Measurements from ENCODE around the gene CD24. TPM values are rescaled to one million over a fixed set of nuclear protein-coding genes. Genes with fewer than 3 reads are reported as not detected.
A peak's percentile ranks its signal among the peaks of the same experiment; 100 is the strongest.

The CD24 gene
- total RNA-seq, 2 experiments from 2014 or later: 0.23 TPM; not detected in 1

- ATAC-seq (no peak), DNase-seq (no peak)
- Mint-ChIP-seq H3K4me3 (no peak overlapping the region), H3K9me3 (ENCODE audit: low read depth) (no peaks in the 10 kb centered on the region), H3K27me3 (peaks cover 31% of the 10 kb centered on the region), H3K27ac (no peak overlapping the region), H3K36me3 (no peaks in the 10 kb centered on the region), H3K4me1 (no peaks in the 10 kb centered on the region)
- CTCF ChIA-PET: no interaction called here
Observed at GRCh38 chr6:106964099-106964498, 10.4 kb downstream of the CD24 start.

DNA sequence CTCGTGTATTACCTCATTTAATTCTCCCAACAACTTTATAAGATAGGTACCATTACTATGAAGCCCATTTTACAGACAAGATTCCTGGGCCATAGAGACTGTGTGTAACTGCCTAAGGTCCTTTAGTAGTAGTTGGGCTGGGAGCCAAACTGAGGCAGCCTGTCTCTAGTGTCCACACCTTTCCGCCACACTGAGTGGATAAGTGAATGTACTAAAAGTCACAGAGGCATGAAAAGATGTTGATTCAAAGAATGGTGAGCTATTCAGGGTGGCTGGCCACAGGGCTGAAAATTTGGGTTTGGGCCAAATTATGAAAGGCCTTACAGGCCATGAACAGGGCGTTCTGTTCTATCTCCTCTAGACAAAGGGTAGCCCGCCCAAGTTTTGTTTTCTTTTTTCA is 11.0 kb downstream of the CD24 start:
- H3K27me3 Mint-ChIP-seq: peaks cover 28% of the 10 kb centered on the region
- ATAC-seq (no peak), DNase-seq (no peak)
- H3K27ac Mint-ChIP-seq: no peak overlapping the region
- CTCF ChIA-PET: no interaction called here
- no peak overlapping the region for H3K4me3 Mint-ChIP-seq
- H3K4me1 Mint-ChIP-seq: no peaks in the 10 kb centered on the region
- H3K36me3 Mint-ChIP-seq: no peaks in the 10 kb centered on the region
- H3K9me3 Mint-ChIP-seq (ENCODE audit: low read depth): no peaks in the 10 kb centered on the region

- H3K4me3 Mint-ChIP-seq: no peak overlapping the region
- no peaks in the 10 kb centered on the region for H3K9me3 Mint-ChIP-seq (ENCODE audit: low read depth)
- no peaks in the 10 kb centered on the region for H3K4me1 Mint-ChIP-seq
- no peak overlapping the region for H3K27ac Mint-ChIP-seq
- DNase-seq (no peak), ATAC-seq (no peak)
- no peaks in the 10 kb centered on the region for H3K36me3 Mint-ChIP-seq
- CTCF ChIA-PET: interaction anchor here (0.7 kb wide), 1 partner anchor 48 kb away, joined by 3 read pairs; no protein-coding TSS in a partner anchor
- peaks cover 29% of the 10 kb centered on the region for H3K27me3 Mint-ChIP-seq
Observed at GRCh38 chr6:106961801-106962200, 12.7 kb downstream of the CD24 start.

GRCh38 chr6:106961136-106961535 is 13.4 kb downstream of the CD24 start:
- ATAC-seq (no peak), DNase-seq (no peak)
- no peaks in the 10 kb centered on the region for H3K36me3 Mint-ChIP-seq
- H3K27me3 Mint-ChIP-seq: peaks cover 25% of the 10 kb centered on the region
- CTCF ChIA-PET: no interaction called here
- no peak overlapping the region for H3K27ac Mint-ChIP-seq
- no peak overlapping the region for H3K4me3 Mint-ChIP-seq
- no peaks in the 10 kb centered on the region for H3K9me3 Mint-ChIP-seq (ENCODE audit: low read depth)
- H3K4me1 Mint-ChIP-seq: no peaks in the 10 kb centered on the region

DNA sequence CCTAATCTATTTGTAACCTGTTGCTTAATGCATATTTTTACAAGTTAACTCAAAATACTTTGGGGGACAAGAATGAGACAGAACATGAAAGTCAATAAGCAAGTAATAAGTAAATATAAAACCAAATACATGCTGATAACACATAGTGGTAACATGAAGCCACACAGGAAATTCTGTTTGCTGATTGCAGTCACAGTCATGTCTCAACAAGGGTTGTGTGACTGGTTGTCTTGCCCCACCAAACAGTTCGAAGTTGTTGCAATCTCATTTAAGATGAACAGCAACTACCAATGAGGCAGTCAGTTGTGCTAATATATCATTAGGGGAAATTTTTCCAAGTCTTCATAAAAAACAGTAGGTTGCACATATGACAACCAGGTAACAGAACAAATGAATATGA is 14.5 kb downstream of the CD24 start:
- Mint-ChIP-seq H3K27ac (no peak overlapping the region), H3K9me3 (ENCODE audit: low read depth) (no peaks in the 10 kb centered on the region), H3K27me3 (peaks cover 24% of the 10 kb centered on the region), H3K4me3 (no peak overlapping the region), H3K36me3 (no peaks in the 10 kb centered on the region), H3K4me1 (no peaks in the 10 kb centered on the region)
- CTCF ChIA-PET: no interaction called here
- DNase-seq: no peak
- ATAC-seq: no peak

DNA sequence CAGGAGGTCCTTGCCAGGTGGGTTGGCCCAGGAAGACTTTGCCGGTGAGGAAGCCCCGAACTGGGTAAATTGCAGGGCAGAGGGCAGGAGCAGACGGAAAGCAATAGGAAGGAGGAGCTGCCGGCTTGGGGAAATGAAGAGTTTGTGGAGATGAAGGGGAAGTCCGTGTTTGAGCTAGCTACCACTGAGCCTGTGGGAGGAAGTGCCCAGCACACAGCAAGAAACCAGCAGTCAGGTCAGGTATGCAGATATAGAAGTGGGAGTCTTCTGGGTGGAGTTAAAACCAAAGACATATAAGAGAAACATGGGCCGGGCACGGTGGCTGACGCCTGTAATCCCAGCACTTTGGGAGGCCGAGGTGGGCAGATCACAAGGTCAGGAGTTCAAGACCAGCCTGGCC is 34.7 kb downstream of the CD24 start:
- no peak for DNase-seq
- Mint-ChIP-seq H3K4me3 (no peak overlapping the region), H3K27me3 (peaks cover 45% of the 10 kb centered on the region), H3K4me1 (peaks cover 3% of the 10 kb centered on the region), H3K9me3 (ENCODE audit: low read depth) (no peaks in the 10 kb centered on the region), H3K27ac (no peak overlapping the region), H3K36me3 (no peaks in the 10 kb centered on the region)
- CTCF ChIA-PET: no interaction called here
- no peak for ATAC-seq

- Mint-ChIP-seq H3K27me3 (peaks cover 45% of the 10 kb centered on the region), H3K27ac (no peak overlapping the region), H3K4me1 (peaks cover 3% of the 10 kb centered on the region), H3K4me3 (no peak overlapping the region), H3K9me3 (ENCODE audit: low read depth) (no peaks in the 10 kb centered on the region), H3K36me3 (no peaks in the 10 kb centered on the region)
- ATAC-seq (no peak), DNase-seq (no peak)
- CTCF ChIA-PET: no interaction called here
Observed at GRCh38 chr6:106939208-106939607, 35.3 kb downstream of the CD24 start.

DNA sequence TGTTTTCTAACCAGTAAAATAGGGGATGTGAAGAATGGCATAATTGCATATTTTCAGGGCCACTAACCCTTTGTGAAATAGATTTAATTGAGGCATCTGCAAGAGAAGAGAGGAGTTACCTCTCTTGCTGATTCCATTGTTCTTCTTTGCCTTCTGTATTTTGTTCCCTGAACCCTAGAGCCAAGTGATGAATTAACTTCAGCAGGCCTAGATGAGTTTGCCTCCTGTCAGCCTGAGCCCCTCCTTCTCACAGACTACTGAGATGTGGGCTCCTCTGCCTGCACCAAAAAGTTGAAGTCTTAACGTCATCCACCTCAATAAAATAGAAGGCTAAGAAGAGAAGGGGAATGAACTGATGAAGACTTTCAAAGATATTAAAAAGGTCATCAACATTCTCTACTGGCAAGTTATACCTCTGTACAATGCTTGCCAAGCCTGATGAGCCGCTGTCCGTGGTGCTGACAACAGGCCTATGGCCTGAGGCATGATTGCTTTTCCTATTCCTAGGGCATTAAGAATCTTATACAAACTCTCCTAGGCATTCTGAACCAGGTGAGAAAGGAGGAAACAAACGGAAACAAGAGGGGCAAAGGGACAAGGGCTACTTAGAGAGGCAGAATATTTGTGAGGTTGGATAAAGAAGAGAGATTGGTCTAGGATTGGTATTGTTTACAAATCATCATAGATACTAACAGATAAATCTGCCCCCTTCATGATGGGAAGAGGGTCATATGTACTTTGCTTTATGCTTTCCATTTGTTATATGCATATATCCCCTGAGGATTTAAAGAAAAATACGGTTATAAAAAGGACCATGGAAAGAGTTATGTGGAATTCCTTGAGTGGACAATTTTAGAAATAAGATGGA is 46.8 kb downstream of the CD24 start:
- H3K36me3 Mint-ChIP-seq: no peaks in the 10 kb centered on the region
- H3K4me1 Mint-ChIP-seq: no peaks in the 10 kb centered on the region
- CTCF ChIA-PET: no interaction called here
- ATAC-seq (no peak), DNase-seq (peak; percentile 59)
- no peaks in the 10 kb centered on the region for H3K9me3 Mint-ChIP-seq (ENCODE audit: low read depth)
- H3K4me3 Mint-ChIP-seq: no peak overlapping the region
- no peak overlapping the region for H3K27ac Mint-ChIP-seq
- H3K27me3 Mint-ChIP-seq: peaks cover 41% of the 10 kb centered on the region

- Mint-ChIP-seq H3K4me3 (no peak overlapping the region), H3K9me3 (ENCODE audit: low read depth) (no peaks in the 10 kb centered on the region), H3K4me1 (no peaks in the 10 kb centered on the region), H3K27me3 (peaks cover 33% of the 10 kb centered on the region), H3K27ac (no peak overlapping the region), H3K36me3 (no peaks in the 10 kb centered on the region)
- no peak for ATAC-seq
- CTCF ChIA-PET: no interaction called here
- DNase-seq: no peak
Observed at GRCh38 chr6:106925948-106926347, 48.6 kb downstream of the CD24 start.

- ATAC-seq (no peak), DNase-seq (no peak)
- no peak overlapping the region for H3K27ac Mint-ChIP-seq
- no peaks in the 10 kb centered on the region for H3K4me1 Mint-ChIP-seq
- H3K4me3 Mint-ChIP-seq: no peak overlapping the region
- no peaks in the 10 kb centered on the region for H3K36me3 Mint-ChIP-seq
- CTCF ChIA-PET: no interaction called here
- H3K27me3 Mint-ChIP-seq: peaks cover 30% of the 10 kb centered on the region
- H3K9me3 Mint-ChIP-seq (ENCODE audit: low read depth): no peaks in the 10 kb centered on the region
Observed at GRCh38 chr6:106924694-106925523, 49.6 kb downstream of the CD24 start.

GRCh38 chr6:106922626-106923025 is 51.9 kb downstream of the CD24 start:
- no peaks in the 10 kb centered on the region for H3K36me3 Mint-ChIP-seq
- no peak overlapping the region for H3K4me3 Mint-ChIP-seq
- ATAC-seq (no peak), DNase-seq (no peak)
- H3K27ac Mint-ChIP-seq: no peak overlapping the region
- CTCF ChIA-PET: no interaction called here
- peaks cover 37% of the 10 kb centered on the region for H3K27me3 Mint-ChIP-seq
- H3K4me1 Mint-ChIP-seq: no peaks in the 10 kb centered on the region
- no peaks in the 10 kb centered on the region for H3K9me3 Mint-ChIP-seq (ENCODE audit: low read depth)

Data from activated CD8-positive, alpha-beta memory T cell treated with anti-CD3 and anti-CD28 coated beads, Interleukin-2, amount 10 ng/mL, durations not matched to agents 7 days and 5 days (primary cell).